Stimulated activated CD8-positive, alpha-beta memory T cell treated with anti-CD3 and anti-CD28 coated beads, Interleukin-7, amount 100 ng/mL, for 1 hour (primary cell): ENCODE results near the gene HOXD3.

Experiments
- DNase-seq, 2 donors: peaks; one replicate each; pipeline ENCODE4 v3.0.0-alpha.2; 2020; ENCODE audit warnings: low read depth in 2 of 2

HOXD3 gene

DNA sequence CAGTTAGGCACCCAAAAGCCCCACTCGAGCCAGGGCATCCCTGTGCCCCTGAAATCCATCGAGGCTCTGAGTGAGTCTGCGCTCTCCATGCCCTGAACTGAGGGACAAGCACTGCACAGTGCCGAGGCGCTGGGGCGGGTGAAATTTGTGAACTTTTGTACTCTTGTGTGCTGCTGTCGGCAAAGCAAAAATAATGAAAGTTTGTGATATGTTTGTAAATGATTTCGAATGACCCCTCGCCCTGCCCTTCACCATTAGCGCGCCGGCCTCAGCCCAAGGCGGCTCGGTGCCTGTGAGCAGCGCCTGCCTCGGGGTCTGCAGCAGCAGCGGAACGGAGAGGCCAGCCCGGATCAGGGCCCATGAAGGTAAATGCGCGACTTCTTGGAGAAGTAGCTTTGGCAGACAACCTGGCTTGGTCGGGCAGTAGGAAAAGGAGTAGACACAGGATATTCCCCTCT lies 7.6 kb upstream of the HOXD3 start:
- no peak for DNase-seq

DNA sequence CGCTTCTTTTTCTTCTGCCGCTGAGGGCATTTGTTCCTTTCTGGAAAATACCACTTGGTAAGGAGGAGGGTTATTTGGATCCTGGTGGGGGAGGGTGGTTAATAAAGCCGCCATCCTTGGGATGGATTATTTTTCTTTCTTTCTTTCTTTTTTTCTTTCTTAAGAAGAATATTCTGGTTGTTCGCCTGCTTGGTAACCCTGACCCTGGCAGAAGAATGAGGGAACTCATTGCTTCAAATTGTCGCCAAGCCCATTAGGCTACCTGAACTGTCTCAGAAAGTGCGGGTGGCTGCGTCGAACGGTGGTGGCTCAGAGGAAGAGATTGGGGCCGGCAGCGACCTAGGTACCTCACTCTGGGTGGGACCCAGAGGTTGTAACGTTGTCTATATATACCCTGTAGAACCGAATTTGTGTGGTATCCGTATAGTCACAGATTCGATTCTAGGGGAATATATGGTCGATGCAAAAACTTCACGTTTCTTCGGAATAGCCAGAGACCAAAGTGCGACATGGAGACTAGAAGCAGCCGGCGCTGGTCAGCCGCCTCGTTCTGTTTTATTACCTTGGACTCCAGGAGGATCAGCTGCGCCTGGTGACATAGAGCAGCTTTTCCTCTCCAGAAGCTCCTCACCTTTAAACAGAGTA lies 7.0 kb upstream of the HOXD3 start:
- DNase-seq = no peak

DNA sequence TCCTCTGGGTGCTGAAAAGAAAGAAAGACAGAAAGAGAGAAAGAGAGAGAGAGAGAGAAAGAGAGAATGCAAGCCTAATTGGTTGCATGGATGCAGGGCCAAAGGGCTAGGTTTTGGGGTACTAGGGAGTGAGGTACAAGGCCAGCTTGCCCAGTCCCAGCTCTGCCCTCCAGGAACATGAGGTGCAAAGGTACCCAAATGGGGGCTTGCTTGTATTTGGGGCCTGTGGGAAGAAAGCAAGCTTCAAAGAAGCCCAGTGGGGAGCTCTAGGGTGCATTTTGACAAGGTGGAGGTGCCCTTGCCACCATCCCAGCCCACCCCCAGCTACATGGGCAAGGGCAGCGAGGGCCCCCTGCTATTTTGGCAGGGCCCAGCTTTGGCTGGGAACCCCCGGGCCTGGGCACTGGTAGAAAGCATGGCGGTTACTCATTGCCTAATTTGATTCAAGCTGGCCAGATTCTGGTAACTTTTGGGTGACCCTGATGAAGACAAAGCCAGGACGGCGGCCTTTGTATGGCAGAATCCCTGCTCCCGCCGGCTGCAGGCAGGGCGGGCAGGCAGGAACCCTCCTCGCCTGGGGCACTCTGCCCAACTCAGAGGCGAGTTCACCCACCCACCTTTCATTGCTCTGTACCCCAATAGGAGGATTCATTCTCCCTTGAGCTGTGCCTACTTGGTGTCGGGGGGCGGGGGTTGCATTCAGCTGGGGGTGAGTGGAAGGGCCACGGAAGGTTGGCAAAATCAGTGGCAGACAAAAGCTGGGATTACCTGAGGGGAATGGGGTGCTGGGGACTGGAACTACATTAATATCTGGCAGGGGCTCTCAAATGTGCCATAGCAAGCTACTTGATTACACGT lies 6.3 kb upstream of the HOXD3 start:
- DNase-seq = no peak

DNA sequence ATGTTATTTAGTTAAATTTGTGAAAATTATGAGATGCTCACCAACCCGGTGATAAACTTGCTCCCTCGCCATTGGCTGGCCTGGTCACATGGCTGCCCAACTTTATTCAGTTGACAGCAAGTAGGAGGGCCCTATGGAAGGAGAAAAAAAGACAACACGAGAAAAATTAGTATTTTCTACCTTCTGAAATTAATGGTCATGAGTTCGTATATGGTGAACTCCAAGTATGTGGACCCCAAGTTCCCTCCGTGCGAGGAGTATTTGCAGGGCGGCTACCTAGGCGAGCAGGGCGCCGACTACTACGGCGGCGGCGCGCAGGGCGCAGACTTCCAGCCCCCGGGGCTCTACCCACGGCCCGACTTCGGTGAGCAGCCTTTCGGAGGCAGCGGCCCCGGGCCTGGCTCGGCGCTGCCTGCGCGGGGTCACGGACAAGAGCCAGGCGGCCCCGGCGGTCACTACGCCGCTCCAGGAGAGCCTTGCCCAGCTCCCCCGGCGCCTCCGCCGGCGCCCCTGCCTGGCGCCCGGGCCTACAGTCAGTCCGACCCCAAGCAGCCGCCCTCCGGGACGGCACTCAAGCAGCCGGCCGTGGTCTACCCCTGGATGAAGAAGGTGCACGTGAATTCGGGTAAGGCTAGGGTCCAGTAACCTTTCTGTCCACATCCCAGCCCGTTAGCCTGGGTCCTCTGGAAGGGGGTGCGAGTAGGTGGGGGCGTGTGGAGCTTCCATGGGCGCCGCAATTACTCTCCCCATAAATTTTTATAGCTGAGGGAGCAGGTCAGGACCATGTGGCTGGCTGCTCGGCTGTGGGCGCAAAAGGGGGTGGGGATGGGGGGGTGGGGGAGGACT lies 5.4 kb upstream of the HOXD3 start, which contains the start of gene HOXD4:
Gene HOXD4, plus strand, starts transcription at position 109 of the 846 bp plus-strand sequence. Its CDS starts 84 bp downstream, at position 193.
- no peak for DNase-seq

DNA sequence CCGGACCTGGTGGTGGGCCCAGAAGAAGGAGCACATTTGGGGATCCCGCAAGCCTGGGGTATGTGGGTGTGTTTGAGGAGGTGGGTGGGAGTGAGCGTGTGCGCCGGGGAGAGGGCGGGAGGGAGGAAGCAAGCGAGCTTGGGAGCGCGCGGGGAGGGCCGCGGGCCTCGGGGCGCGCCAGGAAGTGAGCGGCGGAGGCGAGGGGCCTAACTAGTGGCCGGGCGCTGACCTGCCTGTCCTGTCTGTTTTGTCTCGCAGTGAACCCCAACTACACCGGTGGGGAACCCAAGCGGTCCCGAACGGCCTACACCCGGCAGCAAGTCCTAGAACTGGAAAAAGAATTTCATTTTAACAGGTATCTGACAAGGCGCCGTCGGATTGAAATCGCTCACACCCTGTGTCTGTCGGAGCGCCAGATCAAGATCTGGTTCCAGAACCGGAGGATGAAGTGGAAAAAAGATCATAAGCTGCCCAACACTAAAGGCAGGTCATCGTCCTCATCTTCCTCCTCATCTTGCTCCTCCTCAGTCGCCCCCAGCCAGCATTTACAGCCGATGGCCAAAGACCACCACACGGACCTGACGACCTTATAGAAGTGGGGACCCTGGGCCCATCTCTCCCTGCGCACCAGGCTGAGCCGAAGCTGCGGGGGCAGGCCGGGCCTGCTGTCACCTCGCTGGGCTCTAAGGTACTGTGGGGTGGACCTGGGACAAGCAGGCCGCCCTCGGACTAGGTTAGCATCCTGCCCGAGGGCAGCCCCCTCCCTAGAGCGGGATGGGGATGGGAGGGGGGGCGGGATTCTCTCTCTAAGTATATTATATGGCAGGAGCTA lies 4.5 kb upstream of the HOXD3 start:
- no peak for DNase-seq

DNA sequence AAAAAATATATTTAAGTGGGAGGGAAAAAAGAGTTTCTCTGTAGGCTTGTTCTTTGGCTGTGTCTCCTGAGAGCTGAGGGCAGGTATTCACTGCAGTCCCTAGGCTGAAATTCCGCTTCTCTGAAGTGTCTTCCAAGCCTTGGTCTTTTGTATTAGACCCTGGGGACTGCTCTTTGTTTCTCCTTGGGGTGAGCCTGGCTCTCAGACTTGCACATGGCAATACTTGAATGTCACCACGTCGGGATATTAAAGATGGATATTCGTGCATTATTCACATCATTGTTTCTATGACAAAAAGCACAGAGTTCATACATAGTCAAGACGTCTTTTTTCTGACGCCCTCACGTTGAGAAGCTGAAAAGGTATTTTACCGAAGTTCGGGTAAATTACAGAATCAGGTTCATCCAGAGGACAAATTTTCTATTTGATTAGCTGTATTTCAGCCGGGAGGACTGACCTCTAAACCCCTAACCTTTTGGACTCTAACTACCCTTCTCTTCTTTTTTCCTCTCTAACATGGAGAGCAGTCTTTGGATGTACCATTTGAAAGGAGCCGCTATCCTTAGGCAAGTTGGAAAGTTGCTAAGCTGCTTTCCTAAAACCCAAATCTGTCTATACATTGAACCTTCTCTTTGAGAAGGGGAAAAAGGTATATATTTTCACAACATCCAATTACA lies 2.4 kb upstream of the HOXD3 start:
- no peak for DNase-seq

DNA sequence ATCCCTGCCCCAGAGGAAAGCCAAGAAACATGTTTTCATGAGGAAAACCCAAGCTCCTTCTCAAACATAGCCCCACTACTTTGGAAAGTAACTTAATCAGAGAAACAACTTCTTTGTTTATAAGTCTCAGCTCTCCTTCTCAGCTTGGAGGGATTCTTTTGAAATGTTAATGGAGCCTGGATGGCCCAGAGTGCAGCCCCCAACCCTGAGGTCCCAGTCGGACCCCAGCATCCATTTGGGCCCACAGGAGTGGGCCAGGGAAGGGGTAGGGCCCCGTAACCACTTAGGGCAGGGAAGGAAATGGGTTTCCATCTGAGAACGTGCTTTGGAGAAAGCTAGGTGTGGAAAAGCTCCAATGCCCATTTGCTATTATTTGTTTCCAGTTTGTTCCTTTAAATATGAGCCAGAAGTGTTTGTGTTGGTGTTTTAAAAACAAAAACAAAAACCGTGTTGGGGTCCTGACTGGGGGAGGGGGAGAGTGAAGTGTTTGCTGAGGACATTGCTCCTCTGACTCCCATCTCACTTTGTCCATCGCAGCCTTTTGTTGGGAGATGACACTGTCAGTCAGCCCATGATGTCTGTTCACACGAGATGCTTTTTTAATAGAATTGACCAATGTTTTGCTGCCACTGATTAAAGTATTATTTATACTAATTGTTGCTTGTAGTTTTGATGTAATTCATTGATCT lies 1.6 kb upstream of the HOXD3 start:
- DNase-seq = no peak

DNA sequence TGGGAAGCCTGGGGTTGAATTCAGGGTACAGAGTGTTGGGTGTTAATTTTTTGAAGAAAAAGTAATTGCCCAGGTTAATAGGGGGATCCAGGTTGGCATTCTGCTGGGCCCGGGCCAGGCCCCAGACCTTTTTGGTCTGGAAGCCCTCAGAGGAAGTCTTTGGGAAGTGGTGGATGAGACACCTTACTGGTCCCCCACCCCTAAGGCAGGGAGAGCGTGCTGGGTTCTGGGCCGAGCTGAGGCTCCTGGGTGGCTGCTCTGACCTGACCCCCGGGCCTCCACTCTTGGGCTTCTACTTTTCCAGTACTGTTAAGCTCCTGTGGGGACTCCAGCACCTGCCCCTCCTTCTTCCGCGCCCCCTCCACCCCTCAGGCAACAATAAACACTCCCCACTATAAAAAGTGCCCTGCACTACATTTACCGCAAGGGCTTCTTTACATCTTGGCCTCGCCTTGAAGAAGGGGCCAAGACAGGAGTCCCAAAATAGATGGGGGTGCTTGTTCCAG lies 753 bp upstream of the HOXD3 start:
- DNase-seq = no peak

DNA sequence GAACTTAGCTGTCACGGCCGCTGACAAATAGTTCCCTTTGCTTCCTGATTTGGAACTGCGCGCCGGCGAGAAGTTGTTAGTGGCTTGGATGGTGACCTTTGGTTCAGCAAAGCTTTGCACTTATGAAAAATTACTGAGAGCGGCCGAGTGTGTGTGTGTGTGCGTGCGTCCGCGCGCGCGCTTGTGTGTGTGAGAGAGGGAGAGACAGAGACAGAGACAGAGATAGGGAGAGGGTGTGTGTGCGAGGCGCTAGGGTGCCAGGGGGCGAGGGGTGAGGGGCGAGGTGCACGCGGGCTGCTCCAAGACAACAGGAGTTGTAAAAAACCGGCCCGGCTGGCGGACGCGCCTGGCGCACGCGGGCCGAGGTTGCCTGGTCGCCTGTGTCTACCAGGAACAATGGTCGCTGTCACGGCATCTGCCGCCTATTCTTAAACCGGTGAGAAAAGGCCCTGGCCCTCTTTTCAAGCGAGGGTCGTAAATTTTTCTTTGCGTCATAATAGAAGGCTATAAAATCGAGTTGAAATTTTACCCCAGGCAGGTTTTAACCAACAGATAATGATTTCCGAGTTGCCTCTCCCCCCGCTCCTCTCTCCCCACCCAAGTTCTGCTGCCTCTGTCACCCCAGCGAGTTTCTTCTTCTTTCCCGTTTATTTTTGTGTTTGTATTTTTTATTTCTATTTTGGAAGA lies 535 bp downstream of the HOXD3 start:
- DNase-seq = no peak

DNA sequence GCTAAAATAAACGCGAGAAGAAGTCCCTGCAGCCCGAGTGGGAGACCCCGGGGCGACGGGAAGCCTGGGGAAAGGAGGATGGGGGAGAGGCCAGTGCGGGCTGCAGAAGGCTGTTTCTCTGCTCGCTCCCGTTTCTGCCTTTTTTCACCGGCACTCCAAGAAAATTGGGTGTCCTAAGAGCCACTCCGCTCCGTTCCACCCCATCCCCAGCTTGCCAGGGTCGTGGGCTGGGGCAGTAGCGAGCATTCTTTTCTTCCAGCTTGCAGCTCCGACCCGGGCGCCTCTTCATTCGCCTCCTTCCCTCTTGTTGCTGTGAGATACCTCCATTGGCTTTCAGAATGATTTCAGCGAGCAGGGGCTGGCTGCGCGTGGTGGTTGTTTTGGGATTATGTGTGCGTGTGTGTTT lies 1.1 kb downstream of the HOXD3 start:
- no peak for DNase-seq

DNA sequence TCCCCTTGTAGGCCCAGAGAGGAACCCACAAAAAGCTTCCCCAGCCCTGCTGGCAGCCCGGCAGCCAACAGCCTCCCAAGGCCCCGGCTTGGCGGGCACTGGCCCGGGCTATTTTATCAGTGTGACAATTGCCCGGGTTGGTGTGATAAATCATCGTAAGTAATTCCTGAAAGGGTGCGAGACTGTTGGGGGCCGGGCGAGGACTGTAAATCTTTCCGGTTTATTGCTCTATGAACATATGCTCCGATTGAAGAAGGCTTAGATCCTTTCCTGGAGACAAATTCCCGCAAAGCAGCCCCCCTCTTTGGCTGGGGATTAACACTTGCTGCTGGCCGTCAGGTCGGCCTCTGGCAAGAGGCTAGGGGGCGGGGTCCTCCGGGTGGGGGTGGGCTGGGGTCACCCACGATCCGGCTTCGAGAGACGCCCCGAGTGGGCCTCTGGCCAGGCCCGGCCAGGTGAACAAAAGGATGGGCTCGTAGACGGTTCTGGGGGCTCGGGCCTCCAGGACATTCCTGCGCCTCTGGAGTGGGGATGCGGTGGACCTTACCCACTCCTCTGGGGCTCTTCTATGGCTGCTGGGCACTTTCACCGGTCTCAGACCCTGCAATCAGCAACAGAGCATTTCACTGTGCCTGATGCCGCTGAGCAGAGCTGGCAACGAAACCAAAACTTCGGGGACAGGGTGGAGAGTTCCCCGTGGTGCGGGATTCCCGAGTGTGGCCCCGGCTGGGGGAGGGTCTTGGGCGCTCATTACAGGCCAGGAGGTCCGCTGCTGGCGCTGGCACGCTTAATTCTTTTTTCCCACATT lies 2.0 kb downstream of the HOXD3 start:
- DNase-seq = no peak

DNA sequence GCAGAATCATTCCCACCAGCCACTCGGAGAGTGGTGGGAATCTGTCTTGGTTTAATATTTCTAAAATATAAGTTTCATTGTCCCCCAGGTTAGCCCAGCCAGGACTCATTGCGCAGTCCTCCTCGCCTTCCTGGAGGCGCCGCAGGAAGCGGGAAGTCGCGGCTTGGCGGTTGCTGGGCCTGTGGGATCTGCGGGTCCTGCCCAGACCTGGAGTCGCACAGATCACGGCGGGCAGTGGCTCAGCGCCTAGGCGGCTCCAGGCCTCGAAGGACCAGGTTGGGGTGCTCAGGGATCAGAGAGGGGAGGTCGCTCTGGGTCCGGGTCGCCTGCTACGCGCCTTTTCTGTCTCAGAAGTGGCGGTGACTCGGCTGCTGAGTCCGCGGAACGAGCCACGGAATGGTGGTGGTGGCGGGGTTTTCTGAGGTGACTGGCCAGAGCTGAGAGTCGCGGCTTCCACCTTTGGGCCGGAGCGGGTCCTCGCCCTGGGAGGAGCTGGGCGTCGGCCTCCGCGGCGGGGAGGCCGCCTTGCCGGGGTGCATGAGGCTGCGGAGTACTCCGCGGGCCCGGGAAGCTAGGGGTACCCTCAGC lies 2.6 kb downstream of the HOXD3 start:
- no peak for DNase-seq

DNA sequence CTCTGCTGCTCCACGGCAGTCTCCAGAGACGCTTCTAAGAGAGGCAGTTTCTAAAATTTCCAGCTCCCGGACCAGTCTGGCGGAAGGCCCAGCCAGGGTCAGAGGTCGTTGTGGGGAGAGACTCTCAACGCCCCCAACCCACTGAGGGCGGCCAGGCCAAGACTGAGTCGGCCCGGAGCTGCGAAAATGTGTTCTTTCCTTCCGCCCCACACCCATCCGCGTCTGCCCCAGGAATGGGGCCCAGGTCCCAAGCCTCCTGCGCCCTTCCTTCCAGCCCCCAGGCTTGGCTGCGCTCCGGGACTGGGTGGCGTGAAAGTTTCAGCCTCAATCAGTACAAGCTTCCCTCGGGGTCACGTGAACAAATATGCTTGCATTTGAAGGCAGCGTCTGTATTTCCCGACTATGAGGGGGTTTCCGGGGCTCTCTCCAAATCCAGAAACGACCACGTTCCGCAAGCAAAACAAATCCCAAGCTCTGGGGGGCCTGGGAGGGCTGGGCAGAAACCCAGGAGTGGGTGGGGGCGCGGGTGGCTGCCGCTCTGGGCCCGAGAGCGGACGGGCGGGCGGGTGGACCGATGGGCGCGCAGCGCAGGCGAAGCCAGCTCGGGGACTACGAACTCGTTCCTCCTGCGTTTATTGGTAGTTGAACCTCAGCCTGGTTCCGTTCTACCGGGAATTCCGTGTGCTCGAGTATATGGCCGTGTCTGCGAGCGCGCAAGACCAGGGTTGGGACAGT lies 3.3 kb downstream of the HOXD3 start:
- DNase-seq = no peak

DNA sequence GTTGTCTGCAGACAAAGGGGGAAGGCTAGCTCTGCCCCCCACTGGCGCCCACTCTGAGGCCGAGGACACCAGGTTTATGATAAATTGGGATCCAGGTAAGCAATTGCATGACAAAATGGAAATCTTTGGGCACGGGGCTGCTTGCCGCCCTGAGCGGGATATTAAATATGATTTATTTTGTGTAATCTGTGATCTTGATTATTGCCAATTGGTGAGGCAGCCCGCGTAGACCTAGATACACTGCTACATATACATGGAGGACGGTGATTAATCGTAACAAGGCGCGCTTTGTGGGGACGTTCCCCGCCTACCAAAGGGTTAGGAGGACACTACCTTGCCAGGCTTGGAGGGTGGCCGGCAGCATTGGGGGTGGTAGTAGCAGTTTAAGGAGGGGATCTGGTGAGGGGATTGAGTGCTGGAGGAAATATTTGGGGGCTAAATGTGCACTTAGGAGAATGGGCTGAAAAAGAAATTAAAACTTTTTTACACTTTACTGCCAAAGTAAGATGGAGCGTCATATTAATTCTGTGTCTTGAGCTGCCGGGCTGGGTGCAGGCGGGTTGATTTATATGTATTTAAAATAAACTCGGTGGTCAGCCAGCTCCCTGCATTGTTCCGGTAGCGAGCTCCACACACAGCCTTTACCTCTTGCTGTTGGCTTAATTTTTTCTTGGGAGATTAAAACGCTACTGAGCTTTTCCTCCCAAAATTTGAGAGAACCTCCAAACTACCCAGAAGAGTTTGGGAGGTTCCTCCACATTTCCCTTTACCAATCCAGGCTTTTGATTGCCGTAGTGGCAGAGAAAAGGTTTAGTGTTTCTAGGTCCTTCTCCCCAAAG lies 4.1 kb downstream of the HOXD3 start:
- DNase-seq = no peak

DNA sequence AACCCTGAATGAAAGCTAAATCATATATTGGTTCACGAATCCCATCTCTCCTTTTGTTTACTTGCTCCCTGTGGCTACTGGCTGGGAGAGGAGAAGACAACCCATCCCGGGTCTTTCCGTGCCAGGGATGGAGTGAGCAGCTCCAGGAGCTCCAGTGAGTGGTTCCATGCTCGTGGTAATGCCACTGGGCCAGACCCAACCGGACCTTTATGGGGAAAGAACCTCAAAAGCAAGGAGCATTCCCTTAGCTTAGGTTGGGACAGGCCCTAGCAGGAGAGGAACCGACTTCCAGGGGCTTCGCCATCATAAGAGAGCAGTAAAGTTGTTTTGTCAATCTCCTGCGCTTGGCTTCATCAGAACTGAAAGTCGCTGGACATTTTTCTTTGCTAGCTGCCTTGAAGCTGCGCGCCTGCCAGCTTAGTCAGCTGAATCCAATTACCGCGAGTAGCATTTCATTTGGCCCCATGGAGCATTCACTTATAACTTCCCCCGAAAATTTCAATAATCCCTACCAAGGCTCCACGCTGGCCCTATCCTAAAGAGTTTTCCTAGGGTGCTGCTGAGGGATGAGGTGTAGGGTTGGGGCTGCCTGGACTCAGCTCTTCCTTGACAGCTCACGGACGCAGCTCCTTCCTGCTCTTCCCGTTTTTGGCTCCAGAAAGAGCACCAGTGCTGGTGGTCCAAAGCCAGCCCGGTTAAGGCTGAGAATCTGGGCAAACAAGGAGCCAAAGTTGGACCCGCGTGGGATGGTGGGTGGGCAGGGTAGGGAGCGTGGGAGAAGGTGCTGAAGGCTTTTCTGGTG lies 4.9 kb downstream of the HOXD3 start:
- no peak for DNase-seq
